Subcutaneous preadipocyte (primary cell): ENCODE measurements around the gene ZBTB2. TPM values are rescaled to one million over a fixed set of nuclear protein-coding genes. Genes with fewer than 3 reads are reported as not detected.

Source experiments
- small RNA-seq: library from RNA; depleted of rRNA; stranded (forward); fragments of <200 nt; gene quantifications from one replicate; pipeline ENCODE3, GENCODE V24; 2012
- total RNA-seq: library from RNA; depleted of rRNA; stranded (reverse); fragments of >200 nt; gene quantifications from 2 replicates; pipeline ENCODE4 v1.2.3, GENCODE V29; 2012

Gene ZBTB2, protein sequence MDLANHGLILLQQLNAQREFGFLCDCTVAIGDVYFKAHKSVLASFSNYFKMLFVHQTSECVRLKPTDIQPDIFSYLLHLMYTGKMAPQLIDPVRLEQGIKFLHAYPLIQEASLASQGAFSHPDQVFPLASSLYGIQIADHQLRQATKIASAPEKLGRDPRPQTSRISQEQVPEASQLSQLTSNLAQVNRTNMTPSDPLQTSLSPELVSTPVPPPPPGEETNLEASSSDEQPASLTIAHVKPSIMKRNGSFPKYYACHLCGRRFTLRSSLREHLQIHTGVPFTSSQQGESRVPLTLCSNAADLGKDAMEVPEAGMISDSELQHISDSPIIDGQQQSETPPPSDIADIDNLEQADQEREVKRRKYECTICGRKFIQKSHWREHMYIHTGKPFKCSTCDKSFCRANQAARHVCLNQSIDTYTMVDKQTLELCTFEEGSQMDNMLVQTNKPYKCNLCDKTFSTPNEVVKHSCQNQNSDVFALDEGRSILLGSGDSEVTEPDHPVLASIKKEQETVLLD
- total RNA-seq = 7.7 and 11.1 TPM in 2 replicates

GRCh38 chr6:151391471-151392413 is at the start of gene ZBTB2:
Gene ZBTB2 (minus strand): TSS chr6:151391559. CDS start chr6:151373637, 17,922 bp downstream.

Small RNA genes within 50 kb of the gene (small RNA-seq; reads per million reads assigned to genes)
- not detected for gene RF00019

Other genes with a start within 250 kb of the ZBTB2 start
- gene AKAP12, start 151.6 kb downstream of the ZBTB2 start, total RNA-seq = 133 and 254 TPM in 2 replicates
- 47.7 and 54.0 TPM in 2 replicates for gene RMND1, start 60.6 kb upstream of the ZBTB2 start, total RNA-seq
- gene CCDC170, start 102.5 kb upstream of the ZBTB2 start, total RNA-seq = 0.37 and 0.39 TPM in 2 replicates